HCT116 (cell line): ENCODE results near the gene ZBTB12. TPM values are rescaled to one million over a fixed set of nuclear protein-coding genes. Genes with fewer than 3 reads are reported as not detected.
"Not testable (repeated sequence)": the region's sequence is repeated elsewhere in the genome, so short reads cannot be mapped to it uniquely, and the experiment has no call there.

Experiments used
- ATAC-seq: fragments of 200-7000 bp; cut with Tn5 transposase; 2 replicates; pipeline ENCODE4 v1.9.1; 2020; ENCODE audit warnings: mild to moderate bottlenecking, moderate library complexity
- BruUV-seq: library from RNA; stranded (reverse); fragments of 400-500 nt; replicated peaks from 2 replicates; lab custom pipeline; 2021; lab: Mats Ljungman, UMichigan
- CTCF ChIA-PET: fragments of 300-600 bp; sonication (Branson Sonifier 250); formaldehyde crosslinking; loops from one replicate; lab custom pipeline; 2021; ENCODE audit warnings: antibody characterized with exemption; lab: Charles Lee
- POLR2A ChIA-PET: fragments of 300-600, 350-600 bp; sonication (Branson Sonifier 250); formaldehyde crosslinking; loops from one replicate; lab custom pipeline; 2021; ENCODE audit warnings: antibody characterized with exemption; lab: Charles Lee
- RAD21 ChIA-PET, 2 experiments: fragments of 300-600 bp; sonication (Branson Sonifier 250); formaldehyde crosslinking; loops; one replicate each; lab custom pipeline; 2023; ENCODE audit warnings: low total read pairs in 2 of 2; ENCODE audit not compliant: uncharacterized antibody in 2 of 2, unreplicated experiment in 2 of 2, low non-redundant PET in 1 of 2; lab: Charles Lee
- DNase-seq: peaks from one replicate; pipeline ENCODE4 v3.0.0-alpha.2; 2010; ENCODE audit warnings: low read depth, low spot score
- H2AFZ ChIP-seq: fragments of 200-600 bp; shearing (Covaris generic), sonication (generic); 2 replicates; pipeline ENCODE4 v1.6.1; 2017; ENCODE audit warnings: low read depth, mixed run types, mixed read lengths, antibody characterized with exemption, low read length; ENCODE audit not compliant: poor library complexity, severe bottlenecking
- H3K27ac ChIP-seq: 2 replicates; pipeline ENCODE4 v1.5.1; 2012; ENCODE audit warnings: low read depth, low read length
- H3K27me3 ChIP-seq: fragments of 200-600 bp; sonication (generic); 2 replicates; pipeline ENCODE4 v1.6.1; 2016; ENCODE audit warnings: mixed run types, low read length, mixed read lengths; ENCODE audit not compliant: insufficient read depth
- H3K36me3 ChIP-seq, 2 experiments: fragments of 200-500 bp in 1 of 2; fragments of 200-600 bp in 1 of 2; sonication (Bioruptor generic) in 1 of 2; sonication (generic) in 1 of 2; 2 replicates each; pipeline versions ENCODE4 v1.5.1 to v1.6.1; 2014 to 2016; ENCODE audit warnings: low read length in 2 of 2, inconsistent platforms in 1 of 2, mixed read lengths in 1 of 2, mixed run types in 1 of 2; ENCODE audit not compliant: insufficient read depth in 2 of 2, control insufficient read depth in 1 of 2
- H3K4me1 ChIP-seq, 2 experiments: fragments of 200-600 bp in 1 of 2; sonication (generic) in 1 of 2; 2 replicates each; pipeline versions ENCODE4 v1.5.1 to v1.6.1; 2012 to 2017; ENCODE audit warnings: low read length in 2 of 2, inconsistent platforms in 1 of 2, mild to moderate bottlenecking in 1 of 2, mixed read lengths in 1 of 2, mixed run types in 1 of 2, moderate library complexity in 1 of 2; ENCODE audit not compliant: insufficient read depth in 2 of 2, control insufficient read depth in 1 of 2
- H3K4me2 ChIP-seq: fragments of 200-600 bp; sonication (generic); 2 replicates; pipeline ENCODE4 v1.6.1; 2017; ENCODE audit warnings: mixed run types, low read length, mixed read lengths
- H3K4me3 ChIP-seq, 2 experiments: fragments of 200-600 bp in 1 of 2; sonication (generic) in 1 of 2; replicated peaks in 1 of 2; 2 replicates each; pipeline ENCODE4 v1.5.1; 2011 to 2016; ENCODE audit warnings: low read length in 2 of 2, control low read depth in 1 of 2, low read depth in 1 of 2, mild to moderate bottlenecking in 1 of 2, mixed read lengths in 1 of 2, mixed run types in 1 of 2
- H3K79me2 ChIP-seq: fragments of 200-600 bp; sonication (generic); 2 replicates; pipeline ENCODE4 v1.6.1; 2017; ENCODE audit warnings: mild to moderate bottlenecking, mixed run types, low read length, moderate library complexity, mixed read lengths; ENCODE audit not compliant: insufficient read depth
- H3K9ac ChIP-seq: fragments of 200-600 bp; sonication (generic); 2 replicates; pipeline ENCODE4 v1.6.1; 2016; ENCODE audit warnings: low read length, mixed read lengths
- H3K9me2 ChIP-seq: fragments of 200-600 bp; sonication (generic), shearing (Covaris generic); 2 replicates; pipeline ENCODE4 v1.6.1; 2017; ENCODE audit warnings: mixed run types, mild to moderate bottlenecking, moderate library complexity; ENCODE audit not compliant: insufficient read depth
- H3K9me3 ChIP-seq, 2 experiments: fragments of 200-500 bp in 1 of 2; fragments of 200-600 bp in 1 of 2; sonication (Bioruptor generic) in 1 of 2; sonication (generic) in 1 of 2; 2 replicates each; pipeline ENCODE4 v1.6.1; 2014 to 2017; ENCODE audit warnings: low read length in 2 of 2, mixed read lengths in 2 of 2, inconsistent platforms in 1 of 2, low read depth in 1 of 2, mild to moderate bottlenecking in 1 of 2, mixed run types in 1 of 2, moderate library complexity in 1 of 2; ENCODE audit not compliant: control insufficient read depth in 1 of 2, insufficient read depth in 1 of 2
- H4K20me1 ChIP-seq: fragments of 200-600 bp; sonication (generic), shearing (Covaris generic); 2 replicates; pipeline ENCODE4 v1.6.1; 2017; ENCODE audit warnings: mixed run types, mild to moderate bottlenecking, moderate library complexity; ENCODE audit not compliant: insufficient read depth
- CBX3 ChIP-seq: IDR thresholded peaks from 2 replicates; pipeline ENCODE4 v1.6.1; 2012; ENCODE audit warnings: low read depth
- EGR1 ChIP-seq: IDR thresholded peaks from 2 replicates; pipeline ENCODE4 v1.6.1; 2012; ENCODE audit warnings: low read depth
- ELF1 ChIP-seq: IDR thresholded peaks from 2 replicates; pipeline ENCODE4 v1.6.1; 2012; ENCODE audit warnings: low read depth, borderline replicate concordance
- POLR2A ChIP-seq: IDR thresholded peaks from 2 replicates; pipeline ENCODE4 v1.7.0; 2011; ENCODE audit warnings: borderline replicate concordance; ENCODE audit not compliant: insufficient read depth, insufficient read length; ENCODE audit errors: extremely low read depth
- RAD21 ChIP-seq: IDR thresholded peaks from 2 replicates; pipeline ENCODE4 v1.6.1; 2012; ENCODE audit warnings: low read depth, mild to moderate bottlenecking
- YY1 ChIP-seq: IDR thresholded peaks from 2 replicates; pipeline ENCODE4 v1.6.1; 2011; ENCODE audit warnings: low read length, low read depth, moderate library complexity, mild to moderate bottlenecking; ENCODE audit not compliant: insufficient replicate concordance; ENCODE audit errors: extremely low read depth
- ZFX ChIP-seq: fragments of 450-650 bp; IDR thresholded peaks from 2 replicates; pipeline ENCODE4 v1.6.1; 2017
- ZNF274 ChIP-seq: fragments of 200-500 bp; sonication (Bioruptor generic); IDR thresholded peaks from 2 replicates; pipeline ENCODE4 v1.6.1; 2014; ENCODE audit warnings: mild to moderate bottlenecking, low read depth, low read length, inconsistent platforms
- intact Hi-C: fragments of 100-400 bp; cut with micrococcal nuclease; formaldehyde crosslinking; loops from 2 replicates; pipeline ENCODE4 v1.10.0; 2022
- total RNA-seq: library from RNA; stranded (reverse); gene quantifications from one replicate; pipeline ENCODE4 v1.2.1, GENCODE V29; 2021; ENCODE audit not compliant: unreplicated experiment

ZBTB12 gene
- total RNA-seq, 1 experiment from 2014 or later = 10.3 TPM

- no peak for TF ChIP-seq POLR2A
- TF ChIP-seq ELF1 = no peak
- TF ChIP-seq EGR1 = no peak
- TF ChIP-seq ZNF274 = no peak
- TF ChIP-seq YY1 = no peak
- TF ChIP-seq CBX3 = no peak
- TF ChIP-seq ZFX = no peak
- no peak for TF ChIP-seq RAD21
- TF ChIP-seq, all 23 proteins: peak for 0
Observed at GRCh38 chr6:31858707-31859106, 43.2 kb downstream of the ZBTB12 start (continued).

DNA sequence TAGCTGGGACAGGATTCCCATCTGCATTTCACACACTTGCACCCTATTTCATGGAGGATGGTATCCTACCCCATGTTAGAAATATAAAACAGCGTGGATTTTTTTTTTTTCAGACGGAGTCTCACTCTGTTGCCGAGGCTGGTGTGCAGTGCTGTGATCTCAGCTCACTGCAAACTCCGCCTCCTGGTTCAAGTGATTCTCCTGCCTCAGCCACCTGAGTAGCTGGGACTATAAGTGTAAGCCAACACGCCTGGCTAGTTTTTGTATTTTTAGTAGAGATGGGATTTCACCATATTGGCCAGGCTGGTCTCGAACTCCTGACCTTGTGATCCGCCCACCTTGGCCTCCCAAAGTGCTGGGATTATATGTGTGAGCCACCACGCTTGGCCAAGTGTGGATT, 44.1 kb downstream of the ZBTB12 start:
- H3K4me2 ChIP-seq, H3K27me3 ChIP-seq, DNase-seq, intact Hi-C loops, CTCF ChIA-PET, H3K9me2 ChIP-seq, POLR2A ChIA-PET, BruUV-seq, H3K79me2 ChIP-seq, ATAC-seq, H3K9ac ChIP-seq, H3K36me3 ChIP-seq, H3K27ac ChIP-seq, H3K4me3 ChIP-seq, RAD21 ChIA-PET, H4K20me1 ChIP-seq, H2AFZ ChIP-seq, H3K9me3 ChIP-seq: not testable (repeated sequence)
- peaks cover 0 to 11% of the 10 kb centered on the region in 2 experiments; a peak in 2 of 4 replicates for H3K4me1 ChIP-seq

- CTCF ChIA-PET = not testable (repeated sequence)
Observed at GRCh38 chr6:31851980-31852718, 49.7 kb downstream of the ZBTB12 start.

More at GRCh38 chr6:31851980-31852718, 49.7 kb downstream of the ZBTB12 start:
- H3K36me3 ChIP-seq, H2AFZ ChIP-seq, RAD21 ChIA-PET, H3K4me2 ChIP-seq, H3K79me2 ChIP-seq, H3K27ac ChIP-seq, H3K9me3 ChIP-seq, H3K27me3 ChIP-seq, BruUV-seq, H4K20me1 ChIP-seq, H3K9ac ChIP-seq, H3K9me2 ChIP-seq, intact Hi-C loops, DNase-seq, H3K4me1 ChIP-seq, ATAC-seq, H3K4me3 ChIP-seq: not testable (repeated sequence)
- POLR2A ChIA-PET = interaction anchor here (0.8 to 1.3 kb wide), 3 partner anchors 8 to 114 kb away, joined by 3 to 8 read pairs (median 5); partner anchors contain the start of gene NEU1
